Stomach (tissue), 9 donors: ENCODE measurements around the gene ACBD4. TPM values are rescaled to one million over a fixed set of nuclear protein-coding genes. Genes with fewer than 3 reads are reported as not detected.

Experiments
- DNase-seq, 2 donors: peaks; one replicate each; pipeline versions ENCODE4 v3.0.0 to v3.0.0-alpha.2; 2013 to 2019
- H3K27ac ChIP-seq, 5 donors: fragments of 200-600 bp in 4 of 5; sonication (generic) in 4 of 5; one replicate each; pipeline ENCODE4 v1.5.1; 2013 to 2019; ENCODE audit warnings: mild to moderate bottlenecking in 1 of 5, moderate library complexity in 1 of 5
- H3K27me3 ChIP-seq, 3 donors: fragments of 200-600 bp; sonication (generic); one replicate each; pipeline ENCODE4 v1.5.1; 2017 to 2019; ENCODE audit warnings: mixed run types in 1 of 3
- H3K36me3 ChIP-seq, 4 donors: fragments of 200-600 bp; sonication (generic); 1 replicate in 3 of 4; 2 replicates in 1 of 4; pipeline ENCODE4 v1.5.1; 2016 to 2019
- H3K4me1 ChIP-seq, 4 donors: fragments of 200-600 bp; sonication (generic); one replicate each; pipeline ENCODE4 v1.5.1; 2016 to 2019
- H3K4me3 ChIP-seq, 4 donors: fragments of 200-600 bp; sonication (generic) in 3 of 4; one replicate each; pipeline ENCODE4 v1.5.1; 2016 to 2019; ENCODE audit warnings: mild to moderate bottlenecking in 1 of 4
- H3K9me3 ChIP-seq, 4 donors: fragments of 200-600 bp; sonication (generic); one replicate each; pipeline ENCODE4 v1.5.1; 2016 to 2019
- CTCF ChIP-seq, 7 experiments: fragments of 450-650 bp in 4 of 7; fragments of 200-600 bp in 3 of 7; sonication (generic) in 3 of 7; IDR thresholded peaks; one replicate each; pipeline ENCODE4 v1.5.1; 2016 to 2019; ENCODE audit warnings: antibody characterized with exemption in 7 of 7, control low read depth in 2 of 7, mild to moderate bottlenecking in 1 of 7
- EP300 ChIP-seq: sonication (generic); formaldehyde crosslinking; IDR thresholded peaks from one replicate; pipeline ENCODE4 v1.6.1; 2017; ENCODE audit warnings: antibody characterized with exemption
- POLR2A ChIP-seq, 4 donors: fragments of 450-650 bp; IDR thresholded peaks; one replicate each; pipeline ENCODE4 v1.6.1; 2016; ENCODE audit warnings: antibody characterized with exemption in 4 of 4, control low read depth in 2 of 4, mild to moderate bottlenecking in 1 of 4, moderate library complexity in 1 of 4
- POLR2AphosphoS5 ChIP-seq, 3 donors: sonication (generic); formaldehyde crosslinking; IDR thresholded peaks; one replicate each; pipeline ENCODE4 v1.6.1; 2016; ENCODE audit warnings: antibody characterized with exemption in 3 of 3
- WGBS, 5 donors: extraction: QIAGEN DNeasy Blood & Tissue Kit in 3 of 5; methylation state at CpG; one replicate each; pipeline versions ENCODE4 v1.1.5 to v1.1.7; 2013 to 2018; 5-methylcytosine and 5-hydroxymethylcytosine counted together
- intact Hi-C: fragments of 100-400 bp; cut with DNase I; formaldehyde crosslinking; loops from one replicate; pipeline ENCODE4 v1.15.1; 2023; ENCODE audit warnings: low total_unique reads
- polyA plus RNA-seq, 3 donors: library from polyadenylated mRNA; stranded (reverse); fragments of 200-250 nt; gene quantifications; one replicate each; pipeline ENCODE4 v1.2.3, GENCODE V29; 2013
- total RNA-seq, 5 donors: library from RNA; depleted of rRNA; stranded (reverse); fragments of >200 nt; gene quantifications; one replicate each; pipeline versions ENCODE4 v1.1.0 to v1.2.3, GENCODE V29; 2014 to 2016
- donor health status: healthy with polysubstance abuse.
- donor health status: Bipolar disorder and iron deficiency.
- donor health status: healthy.

The ACBD4 gene
- total and polyA plus RNA-seq, 8 donors, result 4.6 to 24.6 (median 17.1) TPM

- DNase-seq, result no peak
- H3K9me3 ChIP-seq, result no peaks in the 10 kb centered on the region
- H3K27ac ChIP-seq, result no peak overlapping the region
- H3K36me3 ChIP-seq, result peaks cover 21 to 90% (median 73%) of the 10 kb centered on the region in 4 donors
- H3K4me3 ChIP-seq, result no peak overlapping the region
- peaks cover 2 to 17% (median 5%) of the 10 kb centered on the region in 4 donors for H3K4me1 ChIP-seq
- intact Hi-C loops, result no loop called here
- no peaks in the 10 kb centered on the region for H3K27me3 ChIP-seq
- no peak for TF ChIP-seq EP300
- no peak for TF ChIP-seq POLR2AphosphoS5 (IDR thresholded peaks at IDR 0.05)
- TF ChIP-seq CTCF (IDR thresholded peaks at IDR 0.05), result no peak
- TF ChIP-seq POLR2A (IDR thresholded peaks at IDR 0.05), result no peak
- 92 to 97% (median 96%) methylated on average over 4 of the region's 4 CpGs for WGBS, 5 donors
Measured at GRCh38 chr17:45117334-45117733, 18.2 kb upstream of the ACBD4 start.

- Histone ChIP-seq H3K27me3 (no peaks in the 10 kb centered on the region), H3K4me3 (no peak overlapping the region), H3K27ac (no peak overlapping the region), H3K9me3 (no peaks in the 10 kb centered on the region), H3K36me3 (peaks cover 15 to 83% (median 66%) of the 10 kb centered on the region in 4 donors), H3K4me1 (peaks cover 9 to 23% (median 12%) of the 10 kb centered on the region in 4 donors)
- intact Hi-C loops, result no loop called here
- WGBS, 5 donors, result 88 to 92% (median 92%) methylated on average over 19 to 20 of the region's 20 CpGs
- DNase-seq, result no peak
- TF ChIP-seq POLR2AphosphoS5 (IDR thresholded peaks at IDR 0.05) (no peak), EP300 (no peak), POLR2A (IDR thresholded peaks at IDR 0.05) (no peak), CTCF (IDR thresholded peaks at IDR 0.05) (no peak)
Measured at GRCh38 chr17:45117848-45118646, 17.4 kb upstream of the ACBD4 start.

DNA sequence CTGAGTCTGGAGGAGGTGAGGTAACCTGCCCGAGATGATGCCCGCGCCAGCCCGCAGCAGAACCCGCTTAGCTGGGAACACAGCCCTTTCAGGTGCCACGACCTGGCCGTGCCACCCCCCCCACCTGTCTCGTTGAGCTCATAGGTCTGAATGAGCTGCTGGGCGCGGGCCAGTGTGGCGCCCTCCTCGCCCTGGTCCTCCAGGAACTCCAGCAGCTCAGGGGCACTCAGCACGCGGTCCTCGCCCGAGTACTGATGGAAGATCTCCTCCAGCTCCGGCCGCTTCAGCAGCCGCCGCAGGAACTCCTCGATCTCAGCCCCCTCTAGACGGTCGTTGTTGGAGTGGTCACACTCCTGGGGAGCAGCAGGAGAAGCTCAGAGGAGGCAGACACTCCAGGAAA, 16.8 kb upstream of the ACBD4 start:
- DNase-seq, result no peak
- intact Hi-C loops, result no loop called here
- Histone ChIP-seq H3K36me3 (peaks cover 15 to 77% (median 59%) of the 10 kb centered on the region in 4 donors), H3K9me3 (no peaks in the 10 kb centered on the region), H3K4me3 (no peak overlapping the region), H3K4me1 (peaks cover 16 to 30% (median 18%) of the 10 kb centered on the region in 4 donors), H3K27me3 (no peaks in the 10 kb centered on the region), H3K27ac (no peak overlapping the region)
- TF ChIP-seq EP300, result no peak
- TF ChIP-seq CTCF (IDR thresholded peaks at IDR 0.05), result no peak
- no peak for TF ChIP-seq POLR2AphosphoS5 (IDR thresholded peaks at IDR 0.05)
- 87 to 93% (median 91%) methylated on average over 17 to 23 of the region's 23 CpGs for WGBS, 5 donors

GRCh38 chr17:45119964-45120363, 15.5 kb upstream of the ACBD4 start:
- intact Hi-C loops, result no loop called here
- H3K36me3 ChIP-seq, result peaks cover 15 to 64% (median 48%) of the 10 kb centered on the region in 4 donors
- 83 to 90% (median 87%) methylated on average over 8 of the region's 8 CpGs for WGBS, 5 donors

More at GRCh38 chr17:45119964-45120363, 15.5 kb upstream of the ACBD4 start:
- H3K4me3 ChIP-seq, result no peak overlapping the region
- DNase-seq, result no peak
- no peak overlapping the region for H3K27ac ChIP-seq
- peaks cover 26 to 43% (median 29%) of the 10 kb centered on the region in 4 donors for H3K4me1 ChIP-seq
- TF ChIP-seq EP300, result no peak
- no peak for TF ChIP-seq POLR2AphosphoS5 (IDR thresholded peaks at IDR 0.05)
- no peak for TF ChIP-seq POLR2A (IDR thresholded peaks at IDR 0.05)
- TF ChIP-seq CTCF (IDR thresholded peaks at IDR 0.05), result no peak
- H3K9me3 ChIP-seq, result no peaks in the 10 kb centered on the region
- no peaks in the 10 kb centered on the region for H3K27me3 ChIP-seq
